Measurements from ENCODE around the gene NEO1. TPM values are rescaled to one million over a fixed set of nuclear protein-coding genes. Genes with fewer than 3 reads are reported as not detected.

The NEO1 gene
- total RNA-seq, 1 experiment from 2014 or later, result 41.8 TPM

GRCh38 chr15:73030122-73030679 lies 22.1 kb upstream of the NEO1 start:
- Histone ChIP-seq H4K8ac (replicated peaks; ENCODE audit: insufficient read length, low read depth, low read length) (no peak overlapping the region), H3K56ac (ENCODE audit: insufficient read length, low read depth, low read length) (no peak overlapping the region), H4K20me1 (ENCODE audit: control insufficient read depth, insufficient read depth, insufficient read length) (no peaks in the 10 kb centered on the region), H3K23ac (ENCODE audit: insufficient read length, low read depth, low read length) (no peak overlapping the region), H2BK20ac (ENCODE audit: low read depth, low read length, poor library complexity, severe bottlenecking) (no peak overlapping the region), H3K23me2 (ENCODE audit: insufficient read length, low read depth, low read length, poor library complexity, severe bottlenecking) (no peaks in the 10 kb centered on the region), H3K27me3 (ENCODE audit: insufficient read depth, low read length) (no peaks in the 10 kb centered on the region), H3K79me2 (ENCODE audit: insufficient read depth, low read length) (no peaks in the 10 kb centered on the region), H2BK12ac (ENCODE audit: insufficient read length, low read depth, low read length) (no peak overlapping the region), H3K9ac (ENCODE audit: extremely low read depth, insufficient read length, low read length) (no peak overlapping the region), H3K4me2 (ENCODE audit: insufficient read depth, insufficient read length, low read length) (no peak overlapping the region), H2AFZ (ENCODE audit: low read length) (no peak overlapping the region), H4K5ac (ENCODE audit: insufficient read length, low read depth, low read length) (no peak overlapping the region), H3K14ac (ENCODE audit: insufficient read depth, low read length) (no peak overlapping the region), H3K18ac (ENCODE audit: insufficient read length, low read depth, low read length) (no peak overlapping the region), H2BK5ac (ENCODE audit: insufficient read length, low read length) (no peak overlapping the region), H3K79me1 (ENCODE audit: insufficient read depth, low read depth, low read length, poor library complexity, severe bottlenecking) (no peaks in the 10 kb centered on the region), H2BK15ac (ENCODE audit: low read depth, low read length) (no peak overlapping the region), H2BK120ac (ENCODE audit: low read depth, low read length, poor library complexity, severe bottlenecking) (no peak overlapping the region), H4K91ac (ENCODE audit: insufficient read length, low read depth, low read length) (no peak overlapping the region), H3K4me1 (ENCODE audit: insufficient read depth, low read length) (no peaks in the 10 kb centered on the region), H3K4ac (ENCODE audit: low read depth, low read length) (no peak overlapping the region), H3K27ac (ENCODE audit: insufficient read length, low read depth, low read length) (no peak overlapping the region), H3K9me3 (ENCODE audit: control insufficient read depth, low read depth, low read length) (no peaks in the 10 kb centered on the region), H3T11ph (ENCODE audit: low read length) (no peak overlapping the region), H2AK5ac (ENCODE audit: insufficient read length, low read length) (no peak overlapping the region)
- Mint-ChIP-seq H3K9me3 (no peaks in the 10 kb centered on the region), H3K27me3 (ENCODE audit: low read depth) (no peaks in the 10 kb centered on the region; the same call in 1 of the 2 replicates), H3K36me3 (ENCODE audit: insufficient read depth in 1 of 3, low read depth in 3 of 3) (no peaks in the 10 kb centered on the region), H3K27ac (no peak overlapping the region), H3K4me3 (no peak overlapping the region), H3K4me1 (peaks cover 12% of the 10 kb centered on the region in 2 experiments)
- no peak for DNase-seq
- TF ChIP-seq CTCF (conservative IDR thresholded peaks at IDR 0.05), result no peak
- no CpG with 5 or more reads among the region's 4 CpGs for WGBS (ENCODE audit: extremely low coverage, insufficient read length, low lambda C conversion rate)

All from H9 (cell line).